OCI-LY1 (cell line): ENCODE results near the gene RNF150.

Experiments
- H2AFZ ChIP-seq: fragments of 200-600 bp; sonication (generic), shearing (Covaris generic); 2 replicates; pipeline ENCODE4 v1.6.0; 2014; ENCODE audit warnings: antibody characterized with exemption, mild to moderate bottlenecking, low read length
- H3F3A ChIP-seq: fragments of 200-600 bp; sonication (generic), shearing (Covaris generic); 2 replicates; pipeline ENCODE4 v1.6.0; 2014; ENCODE audit warnings: mild to moderate bottlenecking, antibody characterized with exemption, low read length, moderate library complexity; ENCODE audit not compliant: insufficient read depth
- H3K27ac ChIP-seq: fragments of 200-600 bp; sonication (generic); 2 replicates; pipeline ENCODE4 v1.5.1; 2014; ENCODE audit warnings: low read length, mixed run types, mild to moderate bottlenecking, low read depth; ENCODE audit not compliant: poor library complexity, severe bottlenecking
- H3K27me3 ChIP-seq: fragments of 200-600 bp; sonication (generic); 2 replicates; pipeline ENCODE4 v1.6.0; 2014; ENCODE audit warnings: antibody characterized with exemption, mild to moderate bottlenecking, low read length, moderate library complexity; ENCODE audit not compliant: insufficient read depth
- H3K36me3 ChIP-seq: fragments of 200-600 bp; sonication (generic); 2 replicates; pipeline ENCODE4 v1.6.1; 2014; ENCODE audit warnings: mild to moderate bottlenecking, antibody characterized with exemption, low read length, moderate library complexity, mixed read lengths; ENCODE audit not compliant: insufficient read depth
- H3K4me1 ChIP-seq: fragments of 200-600 bp; sonication (generic); 2 replicates; pipeline ENCODE4 v1.5.1; 2014; ENCODE audit warnings: mild to moderate bottlenecking, low read length, moderate library complexity; ENCODE audit not compliant: insufficient read depth, severe bottlenecking
- H3K4me2 ChIP-seq: fragments of 200-600 bp; sonication (generic), shearing (Covaris generic); 2 replicates; pipeline ENCODE4 v1.6.1; 2014; ENCODE audit warnings: low read length
- H3K4me3 ChIP-seq: fragments of 200-600 bp; sonication (generic); 2 replicates; pipeline ENCODE4 v1.5.1; 2014; ENCODE audit warnings: low read length, low read depth, mild to moderate bottlenecking, mixed read lengths; ENCODE audit not compliant: poor library complexity, severe bottlenecking
- H3K79me2 ChIP-seq: fragments of 200-600 bp; shearing (Covaris generic); 2 replicates; pipeline ENCODE4 v1.6.1; 2016; ENCODE audit warnings: mixed run types, low read length, mixed read lengths; ENCODE audit not compliant: insufficient read depth
- H3K9ac ChIP-seq: fragments of 200-600 bp; sonication (generic), shearing (Covaris generic); 2 replicates; pipeline ENCODE4 v1.6.1; 2014; ENCODE audit warnings: mild to moderate bottlenecking, low read length, mixed read lengths
- H3K9me2 ChIP-seq: fragments of 200-600 bp; sonication (generic), shearing (Covaris generic); 2 replicates; pipeline ENCODE4 v1.6.1; 2014; ENCODE audit warnings: low read depth, mild to moderate bottlenecking, low read length, mixed read lengths
- H3K9me3 ChIP-seq: fragments of 200-600 bp; shearing (Covaris generic); 2 replicates; pipeline ENCODE4 v1.6.1; 2014; ENCODE audit warnings: low read length, mixed read lengths
- H4K20me1 ChIP-seq: fragments of 200-600 bp; sonication (generic), shearing (Covaris generic); 2 replicates; pipeline ENCODE4 v1.6.0; 2016; ENCODE audit warnings: mild to moderate bottlenecking, low read length; ENCODE audit not compliant: insufficient read depth
- CTCF ChIP-seq: fragments of 200-600 bp; sonication (generic), shearing (Covaris generic); IDR thresholded peaks from 2 replicates; pipeline ENCODE4 v1.5.1; 2017; ENCODE audit warnings: mild to moderate bottlenecking, antibody characterized with exemption, low read length, moderate library complexity, mixed read lengths
- EZH2 ChIP-seq: fragments of 200-600 bp; sonication (generic), shearing (Covaris generic); IDR thresholded peaks from 2 replicates; pipeline ENCODE4 v1.8.0; 2017; ENCODE audit warnings: borderline replicate concordance, mixed run types, mild to moderate bottlenecking, antibody characterized with exemption, low read length, moderate library complexity, mixed read lengths

Gene RNF150

GRCh38 chr4:140968371-140968770, 164.9 kb downstream of the RNF150 start:
- H2AFZ ChIP-seq: no peak overlapping the region
- H4K20me1 ChIP-seq: no peaks in the 10 kb centered on the region
- no peak overlapping the region for H3K27ac ChIP-seq
- no peaks in the 10 kb centered on the region for H3F3A ChIP-seq
- H3K27me3 ChIP-seq: no peaks in the 10 kb centered on the region
- no peaks in the 10 kb centered on the region for H3K4me1 ChIP-seq
- no peak overlapping the region for H3K9ac ChIP-seq
- H3K36me3 ChIP-seq: no peaks in the 10 kb centered on the region
- H3K9me2 ChIP-seq: no peaks in the 10 kb centered on the region
- no peaks in the 10 kb centered on the region for H3K79me2 ChIP-seq
- TF ChIP-seq EZH2 (no peak), CTCF (no peak)
- H3K9me3 ChIP-seq: no peaks in the 10 kb centered on the region
- H3K4me2 ChIP-seq: no peak overlapping the region
- no peak overlapping the region for H3K4me3 ChIP-seq

GRCh38 chr4:140963883-140964282, 169.4 kb downstream of the RNF150 start:
- Histone ChIP-seq H3K27ac (no peak overlapping the region), H3K4me1 (no peaks in the 10 kb centered on the region), H3K9me2 (no peaks in the 10 kb centered on the region), H3K9ac (no peak overlapping the region), H3K4me3 (no peak overlapping the region), H3F3A (no peaks in the 10 kb centered on the region), H4K20me1 (no peaks in the 10 kb centered on the region), H3K27me3 (no peaks in the 10 kb centered on the region), H3K9me3 (no peaks in the 10 kb centered on the region), H3K36me3 (no peaks in the 10 kb centered on the region), H3K4me2 (no peak overlapping the region), H3K79me2 (no peaks in the 10 kb centered on the region), H2AFZ (no peak overlapping the region)
- TF ChIP-seq EZH2 (no peak), CTCF (no peak)

- H3F3A ChIP-seq: no peaks in the 10 kb centered on the region
- no peak overlapping the region for H3K27ac ChIP-seq
- H3K4me1 ChIP-seq: no peaks in the 10 kb centered on the region
- no peaks in the 10 kb centered on the region for H3K79me2 ChIP-seq
- H3K9me2 ChIP-seq: no peaks in the 10 kb centered on the region
- no peaks in the 10 kb centered on the region for H3K36me3 ChIP-seq
- no peak overlapping the region for H2AFZ ChIP-seq
- no peaks in the 10 kb centered on the region for H4K20me1 ChIP-seq
- H3K9ac ChIP-seq: no peak overlapping the region
- H3K27me3 ChIP-seq: no peaks in the 10 kb centered on the region
- no peak for TF ChIP-seq EZH2
- no peak for TF ChIP-seq CTCF
- no peak overlapping the region for H3K4me2 ChIP-seq
- H3K9me3 ChIP-seq: peaks cover 3% of the 10 kb centered on the region; the same call in 1 of the 2 replicates
- no peak overlapping the region for H3K4me3 ChIP-seq
These were observed 177.6 kb downstream of the RNF150 start for GRCh38 chr4:140955641-140956040.
